Left hindlimb (tissue), 1 donor: ENCODE results near the gene PRKCE.

Experiments
- DNase-seq: peaks from one replicate; pipeline ENCODE4 v3.0.0-alpha.2; 2018

The PRKCE gene

GRCh38 chr2:45979065-45979464 is 327.6 kb downstream of the PRKCE start:
- DNase-seq: no peak

GRCh38 chr2:45980161-45980865 is 328.8 kb downstream of the PRKCE start:
- DNase-seq: no peak

- DNase-seq: no peak
Observed at GRCh38 chr2:45981384-45981930, 330.0 kb downstream of the PRKCE start.

GRCh38 chr2:45982096-45982495 is 330.6 kb downstream of the PRKCE start:
- DNase-seq: no peak

GRCh38 chr2:45983213-45983612 is 331.7 kb downstream of the PRKCE start:
- DNase-seq: no peak

- DNase-seq: no peak
Observed at GRCh38 chr2:45984366-45984765, 332.9 kb downstream of the PRKCE start.

GRCh38 chr2:45984896-45985473 is 333.5 kb downstream of the PRKCE start:
- no peak for DNase-seq

- no peak for DNase-seq
Observed at GRCh38 chr2:45986509-45986908, 335.0 kb downstream of the PRKCE start.

GRCh38 chr2:45987856-45988255 is 336.4 kb downstream of the PRKCE start:
- no peak for DNase-seq

GRCh38 chr2:45988879-45989278 is 337.4 kb downstream of the PRKCE start:
- DNase-seq: no peak

GRCh38 chr2:45990131-45990530 is 338.7 kb downstream of the PRKCE start:
- DNase-seq: no peak

- peak; percentile 51 for DNase-seq
Observed at GRCh38 chr2:45992021-45992740, 340.7 kb downstream of the PRKCE start.

GRCh38 chr2:45992741-45993475 is 341.4 kb downstream of the PRKCE start:
- DNase-seq: no peak

GRCh38 chr2:45993476-45993991 is 342.1 kb downstream of the PRKCE start:
- no peak for DNase-seq

- DNase-seq: no peak
Observed at GRCh38 chr2:45994060-45994459, 342.6 kb downstream of the PRKCE start.

- DNase-seq: no peak
Observed at GRCh38 chr2:46000660-46001059, 349.2 kb downstream of the PRKCE start.

- no peak for DNase-seq
Observed at GRCh38 chr2:46001290-46001689, 349.8 kb downstream of the PRKCE start.

- DNase-seq: no peak
Observed at GRCh38 chr2:46001741-46002506, 350.4 kb downstream of the PRKCE start.

GRCh38 chr2:46002507-46002883 is 351.0 kb downstream of the PRKCE start:
- no peak for DNase-seq

GRCh38 chr2:46002947-46003346 is 351.5 kb downstream of the PRKCE start:
- DNase-seq: no peak

GRCh38 chr2:46003903-46004473 is 352.5 kb downstream of the PRKCE start:
- no peak for DNase-seq
